ENCODE results near the gene ASTN2.
A peak's percentile ranks its signal among the peaks of the same experiment; 100 is the strongest.

Gene ASTN2

GRCh38 chr9:116662646-116663310 is 752.1 kb downstream of the ASTN2 start:
- no peak for TF ChIP-seq POLR2A (IDR thresholded peaks at IDR 0.05; ENCODE audit: low read depth, low read length)
- DNase-seq (ENCODE audit: insufficient read length, low spot score) (no peak), FAIRE-seq (peak; percentile 75)

DNA sequence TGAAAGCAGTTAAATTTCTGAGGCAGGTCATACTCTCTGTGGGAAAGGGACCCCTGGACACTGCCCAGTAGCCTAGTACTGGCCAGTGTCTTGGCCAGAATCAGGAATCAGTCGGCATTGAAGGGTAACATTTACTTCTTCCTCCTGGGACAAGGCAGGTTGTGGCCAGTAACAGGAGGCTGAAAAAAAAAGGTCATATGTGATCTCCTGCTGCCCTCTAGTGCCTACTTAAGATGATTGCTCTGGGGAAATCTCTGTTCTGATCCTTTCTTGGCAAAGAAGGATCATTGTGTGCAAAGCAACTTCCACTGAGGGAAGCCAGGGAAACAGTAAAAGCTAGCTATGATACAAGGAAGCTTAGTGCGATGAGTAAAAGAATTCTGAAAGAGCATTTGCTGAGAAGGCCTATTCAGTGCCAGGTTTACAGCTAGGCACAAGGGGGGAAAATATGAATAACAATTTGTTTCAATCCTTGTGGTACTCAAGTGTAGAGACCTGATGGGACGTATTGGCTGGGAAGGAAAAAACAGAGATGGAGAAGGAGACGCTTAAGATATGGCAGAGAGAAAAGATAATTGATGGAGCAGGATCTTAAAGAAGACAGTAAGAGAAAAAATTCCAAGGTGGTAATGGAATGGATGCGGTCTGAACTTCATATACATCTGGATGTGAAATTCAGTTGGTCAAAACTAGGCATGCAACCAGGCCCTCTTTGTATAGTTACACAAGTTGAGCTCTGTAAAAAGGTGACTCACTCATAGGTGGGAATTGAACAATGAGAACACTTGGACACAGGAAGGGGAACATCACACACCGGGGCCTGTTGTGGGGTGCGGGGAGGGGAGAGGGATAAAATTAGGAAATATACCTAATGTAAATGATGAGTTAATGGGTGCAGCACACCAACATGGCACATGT is 753.6 kb downstream of the ASTN2 start:
- no peak for TF ChIP-seq POLR2A (IDR thresholded peaks at IDR 0.05; ENCODE audit: low read depth, low read length)
- peak; percentile 87 for DNase-seq (ENCODE audit: insufficient read length, low spot score)
- peak; percentile 100 for FAIRE-seq

GRCh38 chr9:116658265-116658664 is 756.6 kb downstream of the ASTN2 start:
- TF ChIP-seq POLR2A (IDR thresholded peaks at IDR 0.05; ENCODE audit: low read depth, low read length): no peak

GRCh38 chr9:116656977-116657376 is 757.9 kb downstream of the ASTN2 start:
- DNase-seq (ENCODE audit: insufficient read length, low spot score) (no peak), FAIRE-seq (no peak)
- TF ChIP-seq POLR2A (IDR thresholded peaks at IDR 0.05; ENCODE audit: low read depth, low read length): no peak

More at GRCh38 chr9:116658265-116658664, 756.6 kb downstream of the ASTN2 start:
- FAIRE-seq (no peak), DNase-seq (ENCODE audit: insufficient read length, low spot score) (no peak)

DNA sequence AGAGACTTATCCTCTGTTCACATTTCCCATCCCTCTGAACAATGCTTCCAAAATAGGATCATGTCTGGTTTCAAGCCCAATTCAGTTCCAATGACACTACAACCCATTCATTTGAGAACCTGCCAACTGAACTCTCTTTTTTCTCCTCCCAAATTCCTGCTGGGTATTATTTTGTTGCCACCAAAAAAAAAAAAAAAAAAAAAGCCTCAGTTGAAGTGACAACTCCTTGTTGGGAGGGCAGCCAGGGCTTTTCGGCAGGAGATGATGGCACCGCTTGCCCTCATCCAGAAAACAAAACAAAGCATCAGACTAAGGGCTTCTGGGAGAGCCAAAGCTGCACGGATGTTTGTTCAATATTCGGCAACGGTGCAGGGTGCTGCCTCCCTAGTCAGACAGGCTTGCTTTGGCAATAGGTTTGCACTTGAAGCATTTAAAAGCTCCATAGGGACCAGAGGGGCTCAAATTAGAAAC is 758.3 kb downstream of the ASTN2 start:
- FAIRE-seq (no peak), DNase-seq (ENCODE audit: insufficient read length, low spot score) (no peak)
- no peak for TF ChIP-seq POLR2A (IDR thresholded peaks at IDR 0.05; ENCODE audit: low read depth, low read length)

DNA sequence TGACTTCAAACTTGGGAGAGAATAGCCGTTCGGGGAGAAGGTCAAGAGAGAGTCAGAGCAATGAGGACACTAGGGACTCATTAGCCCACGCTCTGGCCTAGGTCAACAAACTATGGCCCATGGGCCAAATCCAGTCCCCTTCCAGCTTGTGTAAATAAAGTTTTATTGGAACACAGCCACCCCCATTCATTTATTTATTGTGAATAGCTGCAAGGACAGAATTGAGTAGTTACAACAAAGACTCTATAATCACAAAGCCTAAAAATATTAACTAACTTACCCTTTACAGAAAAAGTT is 760.9 kb downstream of the ASTN2 start:
- no peak for TF ChIP-seq POLR2A (IDR thresholded peaks at IDR 0.05; ENCODE audit: low read depth, low read length)
- DNase-seq (ENCODE audit: insufficient read length, low spot score) (no peak), FAIRE-seq (no peak)

DNA sequence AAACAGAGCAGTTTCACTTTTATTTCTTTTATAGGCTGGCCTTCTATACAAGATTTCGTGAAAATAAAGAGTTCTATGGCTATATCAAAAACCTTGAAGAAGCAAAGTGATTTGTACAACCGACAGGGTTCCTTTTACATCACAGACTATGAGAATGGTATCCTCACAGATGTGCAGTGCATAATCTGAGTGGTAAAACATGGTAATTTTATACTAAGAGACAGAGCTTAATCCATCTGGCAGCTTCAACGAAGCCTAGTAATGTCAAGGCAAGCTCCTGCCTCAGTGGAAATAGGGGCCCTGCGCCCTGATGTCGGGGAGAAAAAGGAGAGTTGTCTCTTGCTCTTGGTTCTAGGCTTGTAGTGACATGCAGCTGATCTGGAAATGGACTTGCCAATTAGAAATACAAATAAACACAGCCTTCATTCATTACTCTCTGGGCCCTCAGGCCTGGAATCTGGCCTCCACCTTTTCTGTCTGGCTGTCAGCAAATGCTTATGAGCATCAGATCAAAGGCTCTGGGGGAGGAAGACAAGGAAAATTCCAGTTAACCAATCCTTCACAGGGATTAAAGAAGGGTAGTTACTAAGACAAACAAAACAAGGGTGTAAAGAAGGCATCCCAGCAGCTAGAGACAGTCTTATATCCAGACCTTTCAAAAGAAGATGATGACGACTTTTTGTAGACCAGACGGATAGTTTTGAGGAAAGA is 761.4 kb downstream of the ASTN2 start:
- DNase-seq (ENCODE audit: insufficient read length, low spot score) (no peak), FAIRE-seq (no peak)
- no peak for TF ChIP-seq POLR2A (IDR thresholded peaks at IDR 0.05; ENCODE audit: low read depth, low read length)

DNA sequence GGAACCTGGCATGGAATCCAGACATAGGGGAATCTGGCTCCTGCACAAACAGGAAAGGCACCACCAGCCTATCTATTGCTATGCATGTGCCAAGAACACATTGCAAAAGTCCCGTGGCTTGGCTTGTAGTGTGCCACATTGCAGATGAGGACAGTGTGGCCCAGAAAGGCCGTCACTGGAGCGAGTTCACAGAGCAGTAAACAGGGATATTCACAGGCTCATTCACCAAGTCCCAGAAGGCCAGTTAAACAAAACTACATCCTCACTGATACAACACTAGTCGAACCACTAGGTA is 767.4 kb downstream of the ASTN2 start:
- no peak for DNase-seq (ENCODE audit: insufficient read length, low spot score)
- no peak for TF ChIP-seq POLR2A (IDR thresholded peaks at IDR 0.05; ENCODE audit: low read depth, low read length)
- FAIRE-seq: no peak

DNA sequence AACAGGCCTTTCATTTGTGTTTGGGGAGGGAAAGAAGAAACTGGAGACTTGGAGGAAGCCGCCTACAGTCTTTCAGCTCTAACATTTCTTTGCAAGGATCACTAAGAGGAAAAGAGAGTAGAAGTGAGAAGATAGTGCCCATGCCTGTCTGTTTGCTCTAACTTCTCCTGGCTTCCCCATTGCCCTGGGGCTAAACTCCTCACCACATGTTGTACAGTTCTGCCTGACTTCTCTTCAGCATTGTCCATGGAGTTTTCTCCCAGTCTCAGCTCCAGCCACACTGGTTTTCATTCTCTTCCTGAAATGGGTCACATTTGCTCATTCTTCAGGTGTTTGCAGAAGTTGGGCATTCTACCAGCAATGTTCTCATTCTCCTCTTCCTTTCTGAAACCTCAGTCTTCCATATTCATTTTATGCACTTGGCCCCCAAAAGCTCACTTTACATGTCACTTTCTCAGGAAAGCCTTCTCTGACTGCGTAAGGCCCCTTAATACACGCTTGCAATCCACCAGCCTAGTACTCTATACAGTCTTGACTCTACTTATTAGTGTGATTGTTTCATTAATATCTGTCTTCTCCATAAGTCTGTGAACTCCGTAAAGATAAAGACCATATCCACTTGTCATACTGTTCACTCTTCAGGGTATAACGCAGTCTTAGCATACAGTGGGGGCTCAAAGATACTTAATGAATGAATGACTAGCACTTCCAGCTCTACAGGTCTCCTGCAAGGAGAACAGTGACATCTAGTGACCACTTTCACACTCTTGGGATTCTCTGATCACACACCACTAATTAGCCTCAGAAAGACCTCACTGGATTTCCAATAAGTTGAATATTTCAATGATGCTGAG is 768.0 kb downstream of the ASTN2 start:
- TF ChIP-seq POLR2A (IDR thresholded peaks at IDR 0.05; ENCODE audit: low read depth, low read length): no peak
- peak; percentile 93 for FAIRE-seq
- DNase-seq (ENCODE audit: insufficient read length, low spot score): no peak

- peak; percentile 27 for FAIRE-seq
- TF ChIP-seq POLR2A (IDR thresholded peaks at IDR 0.05; ENCODE audit: low read depth, low read length): no peak
- DNase-seq (ENCODE audit: insufficient read length, low spot score): no peak
Observed at GRCh38 chr9:116644091-116644688, 770.7 kb downstream of the ASTN2 start.

DNA sequence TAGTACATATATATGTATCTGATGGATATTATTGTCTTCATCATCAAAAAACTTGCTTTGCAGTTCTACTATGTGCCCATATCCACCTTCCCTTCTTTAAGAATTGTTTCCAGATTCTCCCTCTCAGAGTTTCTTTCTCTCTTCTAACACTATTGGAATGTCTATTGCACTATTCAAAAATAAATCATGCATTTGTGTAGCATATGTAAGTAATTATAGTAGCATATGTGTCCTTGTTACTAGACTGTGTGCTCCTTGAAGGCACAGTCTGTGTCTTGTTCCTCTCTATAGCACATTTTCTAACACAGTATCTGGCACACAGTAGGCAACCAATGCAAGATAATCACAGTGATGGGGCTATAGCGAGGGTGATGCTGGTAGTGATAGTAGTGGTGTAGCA is 771.2 kb downstream of the ASTN2 start:
- DNase-seq (ENCODE audit: insufficient read length, low spot score): no peak
- TF ChIP-seq POLR2A (IDR thresholded peaks at IDR 0.05; ENCODE audit: low read depth, low read length): no peak
- FAIRE-seq: no peak

GRCh38 chr9:116641292-116642059 is 773.4 kb downstream of the ASTN2 start:
- FAIRE-seq (peak; percentile 55), DNase-seq (ENCODE audit: insufficient read length, low spot score) (no peak)
- TF ChIP-seq POLR2A (IDR thresholded peaks at IDR 0.05; ENCODE audit: low read depth, low read length): no peak
